GM19468 (cell line): ENCODE results near the gene CPSF7.

ENCODE experiments used
- ATAC-seq: cut with Tn5 transposase; IDR thresholded peaks from one replicate; pipeline ENCODE4 v1.9.1; 2021; ENCODE audit warnings: mild to moderate bottlenecking, moderate library complexity, moderate number of reproducible peaks; ENCODE audit not compliant: unreplicated experiment; ENCODE audit errors: extremely low read depth

CPSF7 gene

GRCh38 chr11:61359516-61359915, 70.3 kb downstream of the CPSF7 start:
- no peak for ATAC-seq

- no peak for ATAC-seq
Observed at GRCh38 chr11:61358566-61358965, 71.2 kb downstream of the CPSF7 start.

GRCh38 chr11:61357894-61358239, 71.9 kb downstream of the CPSF7 start:
- no peak for ATAC-seq

DNA sequence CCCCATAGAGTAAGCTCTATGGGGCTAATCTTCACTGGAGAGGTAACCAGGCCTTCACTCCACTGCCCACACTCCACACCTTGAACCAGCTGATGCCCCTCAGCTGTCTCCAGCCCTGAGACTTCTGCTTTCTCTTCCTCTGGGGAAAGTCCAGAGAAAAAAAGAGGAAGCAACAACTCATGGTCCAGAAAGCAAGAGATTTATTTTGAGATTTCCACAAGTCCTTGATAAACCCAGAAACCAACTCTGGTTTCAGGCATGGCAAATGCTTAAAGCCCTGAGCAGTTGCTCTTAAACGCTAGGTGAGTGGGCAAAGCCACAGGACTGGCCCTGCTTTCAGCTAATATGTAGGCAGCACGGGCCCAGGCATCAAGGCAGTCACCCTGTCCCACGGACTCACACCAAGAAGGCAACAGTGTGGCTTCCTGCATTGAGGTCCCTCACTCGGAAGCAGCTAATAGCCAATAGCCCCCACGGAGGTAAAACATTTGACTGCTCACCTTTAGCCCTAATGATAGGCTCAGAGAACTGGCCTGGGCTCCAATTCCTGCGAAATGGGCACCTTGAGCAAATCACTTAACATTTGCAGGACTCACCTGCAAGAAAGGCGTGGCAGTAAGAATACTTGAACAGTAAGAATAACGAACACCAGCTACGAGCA, 72.4 kb downstream of the CPSF7 start:
- peak; percentile 33 for ATAC-seq

- ATAC-seq, result no peak
Observed at GRCh38 chr11:61356706-61357105, 73.1 kb downstream of the CPSF7 start.

- no peak for ATAC-seq
Observed at GRCh38 chr11:61354208-61354607, 75.6 kb downstream of the CPSF7 start.

GRCh38 chr11:61353131-61354067, 76.4 kb downstream of the CPSF7 start:
- no peak for ATAC-seq
